Activated CD4-positive, alpha-beta memory T cell treated with anti-CD3 and anti-CD28 coated beads, Interleukin-2, amount 10 ng/mL, durations not matched to agents 7 days and 5 days (primary cell): ENCODE measurements around the gene VAV3. TPM values are rescaled to one million over a fixed set of nuclear protein-coding genes. Genes with fewer than 3 reads are reported as not detected.

Experiments
- CTCF ChIA-PET: fragments of 350-600 bp; sonication (Branson Sonifier 250); formaldehyde crosslinking; loops from one replicate; lab custom pipeline; 2021; ENCODE audit warnings: antibody characterized with exemption, inconsistent platforms; lab: Charles Lee
- POLR2A ChIA-PET: fragments of 350-600 bp; sonication (Branson Sonifier 250); formaldehyde crosslinking; loops from one replicate; lab custom pipeline; 2021; ENCODE audit warnings: antibody characterized with exemption; lab: Charles Lee
- DNase-seq: peaks from one replicate; pipeline ENCODE4 v3.0.0-alpha.2; 2020
- H3K27ac Mint-ChIP-seq: one replicate; pipeline ENCODE4 v1.8.0; 2021; ENCODE audit warnings: mild to moderate bottlenecking, mixed read lengths
- H3K27me3 Mint-ChIP-seq: one replicate; pipeline ENCODE4 v1.8.0; 2021; ENCODE audit warnings: mixed read lengths
- H3K36me3 Mint-ChIP-seq: one replicate; pipeline ENCODE4 v1.8.0; 2021; ENCODE audit warnings: low read depth, mixed read lengths
- H3K4me1 Mint-ChIP-seq: one replicate; pipeline ENCODE4 v1.8.0; 2021; ENCODE audit warnings: mixed read lengths
- H3K4me3 Mint-ChIP-seq: one replicate; pipeline ENCODE4 v1.8.0; 2021; ENCODE audit warnings: mild to moderate bottlenecking, mixed read lengths
- H3K9me3 Mint-ChIP-seq: one replicate; pipeline ENCODE4 v1.8.0; 2021; ENCODE audit warnings: mixed read lengths
- total RNA-seq, 2 experiments: library from RNA; stranded (reverse); gene quantifications; one replicate each; pipeline ENCODE4 v1.2.3, GENCODE V29; 2021

The VAV3 gene
- total RNA-seq, 2 experiments from 2014 or later, result 2.0 to 2.3 TPM

DNA sequence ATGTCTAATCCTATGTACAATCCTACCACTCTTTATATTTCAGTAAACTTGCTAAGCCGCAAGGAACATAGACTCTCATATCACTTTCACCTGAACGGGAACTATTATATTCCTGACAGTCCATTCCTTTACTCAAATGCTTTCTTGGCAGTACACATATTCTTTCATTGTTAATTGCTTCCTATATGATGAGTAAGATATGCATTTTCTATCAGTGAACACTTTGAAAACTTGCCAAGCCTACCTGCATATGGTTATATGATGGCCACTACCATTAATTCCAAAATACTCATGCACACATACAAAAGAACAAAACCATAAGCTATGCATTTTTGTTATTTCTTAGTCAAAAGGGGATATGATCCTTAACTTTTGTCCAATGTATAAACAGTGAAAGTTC, 341.5 kb downstream of the VAV3 start:
- CTCF ChIA-PET, result no interaction called here
- H3K4me3 Mint-ChIP-seq, result no peak overlapping the region
- no peak for DNase-seq
- H3K36me3 Mint-ChIP-seq, result no peaks in the 10 kb centered on the region
- peaks cover 14% of the 10 kb centered on the region for H3K4me1 Mint-ChIP-seq
- no peaks in the 10 kb centered on the region for H3K27me3 Mint-ChIP-seq
- no peaks in the 10 kb centered on the region for H3K9me3 Mint-ChIP-seq
- H3K27ac Mint-ChIP-seq, result no peak overlapping the region
- POLR2A ChIA-PET, result no interaction called here

GRCh38 chr1:107622966-107623365, 342.0 kb downstream of the VAV3 start:
- ChIA-PET POLR2A (no interaction called here), CTCF (no interaction called here)
- H3K4me1 Mint-ChIP-seq, result peaks cover 14% of the 10 kb centered on the region
- no peak overlapping the region for H3K4me3 Mint-ChIP-seq
- no peaks in the 10 kb centered on the region for H3K36me3 Mint-ChIP-seq
- no peaks in the 10 kb centered on the region for H3K9me3 Mint-ChIP-seq
- DNase-seq, result no peak
- no peak overlapping the region for H3K27ac Mint-ChIP-seq
- no peaks in the 10 kb centered on the region for H3K27me3 Mint-ChIP-seq

GRCh38 chr1:107622535-107622934, 342.4 kb downstream of the VAV3 start:
- Mint-ChIP-seq H3K4me1 (peaks cover 14% of the 10 kb centered on the region), H3K27ac (no peak overlapping the region), H3K4me3 (no peak overlapping the region), H3K9me3 (no peaks in the 10 kb centered on the region), H3K27me3 (no peaks in the 10 kb centered on the region), H3K36me3 (no peaks in the 10 kb centered on the region)
- POLR2A ChIA-PET, result no interaction called here
- CTCF ChIA-PET, result no interaction called here
- no peak for DNase-seq

DNA sequence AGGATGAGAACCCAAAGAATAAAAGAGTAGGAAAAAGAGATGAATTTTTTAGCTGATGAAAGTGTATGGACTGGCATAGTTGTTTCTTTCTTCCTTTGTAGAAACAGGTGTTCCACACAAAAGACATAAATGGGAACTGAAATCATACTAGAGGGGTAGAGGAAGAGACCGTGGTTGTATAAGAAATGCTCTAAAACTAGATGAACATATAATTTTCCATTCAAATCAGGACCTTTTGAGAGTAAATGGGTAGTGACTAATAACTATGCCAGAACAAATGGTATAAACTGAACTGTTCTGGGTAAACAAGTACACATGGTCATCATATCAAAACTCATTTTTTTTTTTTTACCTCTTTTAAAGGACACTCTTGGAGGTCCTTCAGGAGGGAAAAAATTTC, 344.2 kb downstream of the VAV3 start:
- DNase-seq, result no peak
- Mint-ChIP-seq H3K27ac (no peak overlapping the region), H3K9me3 (peaks cover 2% of the 10 kb centered on the region), H3K4me1 (peaks cover 14% of the 10 kb centered on the region), H3K4me3 (no peak overlapping the region), H3K27me3 (no peaks in the 10 kb centered on the region), H3K36me3 (no peaks in the 10 kb centered on the region)
- ChIA-PET CTCF (no interaction called here), POLR2A (no interaction called here)

DNA sequence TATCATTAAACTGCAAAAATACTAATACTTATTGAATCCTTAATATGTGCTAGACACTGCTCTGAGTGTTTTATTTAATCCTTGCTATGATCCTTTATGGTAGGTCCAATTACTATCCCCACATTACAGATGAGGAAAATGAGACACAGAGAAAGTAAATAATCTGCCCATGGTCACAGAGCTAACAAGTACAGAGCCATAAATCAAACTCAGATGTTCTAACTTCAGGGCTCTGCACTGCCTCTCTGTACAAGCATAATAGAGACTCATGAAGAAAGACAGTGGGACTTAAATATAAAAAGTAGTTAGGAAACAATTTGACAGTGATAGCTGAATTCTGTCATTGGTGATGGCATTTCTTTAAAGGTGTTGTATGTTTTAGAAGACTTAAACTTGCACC, 346.4 kb downstream of the VAV3 start:
- CTCF ChIA-PET, result no interaction called here
- Mint-ChIP-seq H3K27me3 (no peaks in the 10 kb centered on the region), H3K27ac (no peak overlapping the region), H3K36me3 (no peaks in the 10 kb centered on the region), H3K4me1 (peaks cover 10% of the 10 kb centered on the region), H3K4me3 (no peak overlapping the region), H3K9me3 (peaks cover 4% of the 10 kb centered on the region)
- no peak for DNase-seq
- POLR2A ChIA-PET, result no interaction called here

- Mint-ChIP-seq H3K36me3 (no peaks in the 10 kb centered on the region), H3K4me3 (no peak overlapping the region), H3K9me3 (peaks cover 4% of the 10 kb centered on the region), H3K4me1 (peaks cover 7% of the 10 kb centered on the region), H3K27ac (no peak overlapping the region), H3K27me3 (no peaks in the 10 kb centered on the region)
- POLR2A ChIA-PET, result no interaction called here
- CTCF ChIA-PET, result no interaction called here
- DNase-seq, result no peak
These were observed 347.1 kb downstream of the VAV3 start for GRCh38 chr1:107617921-107618320.

DNA sequence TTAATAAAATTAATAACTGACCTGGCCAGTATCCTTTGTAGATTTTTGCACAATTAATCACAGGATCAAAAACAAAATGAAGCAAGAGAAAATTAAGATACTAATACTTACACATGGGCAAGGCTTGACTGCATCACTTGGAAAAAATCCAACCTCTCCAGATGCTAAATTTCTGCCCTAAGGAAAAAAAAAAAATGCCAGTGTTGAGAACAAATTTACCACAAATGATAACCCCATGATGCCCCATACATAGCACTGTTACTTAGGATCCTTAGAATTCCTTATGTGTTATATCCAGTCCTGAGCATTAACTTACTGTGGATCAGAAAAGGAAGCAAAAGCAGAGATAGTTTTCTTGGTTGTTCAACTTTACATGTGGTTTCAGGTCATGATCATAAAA, 347.5 kb downstream of the VAV3 start:
- CTCF ChIA-PET, result no interaction called here

GRCh38 chr1:107609808-107610207, 355.2 kb downstream of the VAV3 start:
- Mint-ChIP-seq H3K4me1 (no peaks in the 10 kb centered on the region), H3K27me3 (no peaks in the 10 kb centered on the region), H3K4me3 (no peak overlapping the region), H3K9me3 (no peaks in the 10 kb centered on the region), H3K36me3 (no peaks in the 10 kb centered on the region), H3K27ac (no peak overlapping the region)
- ChIA-PET CTCF (no interaction called here), POLR2A (no interaction called here)
- DNase-seq, result no peak

More for the DNA sequence above, 347.5 kb downstream of the VAV3 start:
- H3K4me3 Mint-ChIP-seq, result no peak overlapping the region
- POLR2A ChIA-PET, result no interaction called here
- H3K4me1 Mint-ChIP-seq, result peaks cover 2% of the 10 kb centered on the region
- H3K9me3 Mint-ChIP-seq, result peaks cover 4% of the 10 kb centered on the region
- H3K27ac Mint-ChIP-seq, result no peak overlapping the region
- DNase-seq, result no peak
- no peaks in the 10 kb centered on the region for H3K27me3 Mint-ChIP-seq
- no peaks in the 10 kb centered on the region for H3K36me3 Mint-ChIP-seq

DNA sequence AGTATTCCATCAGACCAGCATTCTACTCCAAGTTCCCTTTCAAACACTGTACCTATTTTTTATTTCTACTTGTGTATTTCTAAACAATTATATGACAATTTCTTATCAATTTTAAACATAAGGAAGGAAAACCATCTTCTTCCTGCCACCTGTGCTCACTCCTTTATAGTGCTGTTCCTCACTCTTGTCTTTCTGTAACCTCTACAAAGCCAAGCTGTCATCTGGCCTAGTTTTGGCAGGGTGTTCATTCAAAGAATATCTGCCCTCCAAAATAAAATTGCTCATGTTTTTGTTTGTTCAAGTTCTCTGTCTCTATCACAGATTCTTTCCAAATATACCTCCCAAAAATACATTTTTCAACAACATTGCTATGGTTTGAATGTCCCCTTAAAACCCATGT, 360.2 kb downstream of the VAV3 start:
- H3K27ac Mint-ChIP-seq, result no peak overlapping the region
- no peaks in the 10 kb centered on the region for H3K4me1 Mint-ChIP-seq
- no peak overlapping the region for H3K4me3 Mint-ChIP-seq
- POLR2A ChIA-PET, result no interaction called here
- no peaks in the 10 kb centered on the region for H3K27me3 Mint-ChIP-seq
- H3K9me3 Mint-ChIP-seq, result no peaks in the 10 kb centered on the region
- CTCF ChIA-PET, result no interaction called here
- no peaks in the 10 kb centered on the region for H3K36me3 Mint-ChIP-seq
- no peak for DNase-seq

- ChIA-PET POLR2A (no interaction called here), CTCF (no interaction called here)
- no peak overlapping the region for H3K4me3 Mint-ChIP-seq
- H3K4me1 Mint-ChIP-seq, result no peaks in the 10 kb centered on the region
- H3K36me3 Mint-ChIP-seq, result no peaks in the 10 kb centered on the region
- no peak for DNase-seq
- H3K27me3 Mint-ChIP-seq, result no peaks in the 10 kb centered on the region
- no peak overlapping the region for H3K27ac Mint-ChIP-seq
- no peaks in the 10 kb centered on the region for H3K9me3 Mint-ChIP-seq
These were observed 364.3 kb downstream of the VAV3 start for GRCh38 chr1:107600607-107601160.

GRCh38 chr1:107599220-107599619, 365.8 kb downstream of the VAV3 start:
- Mint-ChIP-seq H3K27ac (no peak overlapping the region), H3K4me1 (peaks cover 4% of the 10 kb centered on the region), H3K4me3 (no peak overlapping the region), H3K36me3 (no peaks in the 10 kb centered on the region), H3K9me3 (no peaks in the 10 kb centered on the region), H3K27me3 (no peaks in the 10 kb centered on the region)
- POLR2A ChIA-PET, result no interaction called here
- no peak for DNase-seq
- CTCF ChIA-PET, result no interaction called here

- DNase-seq, result no peak
- Mint-ChIP-seq H3K36me3 (no peaks in the 10 kb centered on the region), H3K4me1 (peaks cover 13% of the 10 kb centered on the region), H3K27ac (no peak overlapping the region), H3K27me3 (no peaks in the 10 kb centered on the region), H3K9me3 (no peaks in the 10 kb centered on the region), H3K4me3 (no peak overlapping the region)
- ChIA-PET POLR2A (no interaction called here), CTCF (no interaction called here)
These were observed 367.7 kb downstream of the VAV3 start for GRCh38 chr1:107597290-107597689.

GRCh38 chr1:107594536-107594935, 370.4 kb downstream of the VAV3 start:
- Mint-ChIP-seq H3K4me1 (peaks cover 13% of the 10 kb centered on the region), H3K27ac (no peak overlapping the region), H3K27me3 (no peaks in the 10 kb centered on the region), H3K4me3 (no peak overlapping the region), H3K9me3 (no peaks in the 10 kb centered on the region), H3K36me3 (no peaks in the 10 kb centered on the region)
- POLR2A ChIA-PET, result no interaction called here
- no peak for DNase-seq
- CTCF ChIA-PET, result no interaction called here

- ChIA-PET POLR2A (no interaction called here), CTCF (no interaction called here)
- peaks cover 13% of the 10 kb centered on the region for H3K4me1 Mint-ChIP-seq
- no peaks in the 10 kb centered on the region for H3K36me3 Mint-ChIP-seq
- no peak overlapping the region for H3K4me3 Mint-ChIP-seq
- H3K27ac Mint-ChIP-seq, result no peak overlapping the region
- H3K27me3 Mint-ChIP-seq, result no peaks in the 10 kb centered on the region
- no peaks in the 10 kb centered on the region for H3K9me3 Mint-ChIP-seq
- no peak for DNase-seq
These were observed 371.3 kb downstream of the VAV3 start for GRCh38 chr1:107593501-107594209.
